Fibroblast of the aortic adventitia (primary cell): Measurements from ENCODE around the gene PRRX1. TPM values are rescaled to one million over a fixed set of nuclear protein-coding genes. Genes with fewer than 3 reads are reported as not detected.
A peak's percentile ranks its signal among the peaks of the same experiment; 100 is the strongest.

Experiments
- DNase-seq: peaks from one replicate; pipeline ENCODE4 v3.0.0-alpha.2; 2010; ENCODE audit warnings: low read depth
- H3K4me3 ChIP-seq: 2 replicates; pipeline ENCODE4 v1.5.1; 2011; ENCODE audit warnings: low read depth, mild to moderate bottlenecking, control low read depth, low read length, moderate library complexity
- CTCF ChIP-seq: IDR thresholded peaks from 2 replicates; pipeline ENCODE4 v1.5.1; 2011; ENCODE audit warnings: mild to moderate bottlenecking, low read length, control low read depth, inconsistent platforms; ENCODE audit not compliant: insufficient read depth
- total RNA-seq: library from RNA; depleted of rRNA; stranded (reverse); fragments of >200 nt; gene quantifications from 2 replicates; pipeline ENCODE4 v1.2.3, GENCODE V29; 2012; ENCODE audit warnings: low replicate concordance

Gene PRRX1
- total RNA-seq = 411 and 679 TPM in 2 replicates

- no peak for DNase-seq
- no peak for TF ChIP-seq CTCF
- H3K4me3 ChIP-seq = peak within 1 kb of the TSS; percentile 96
These were observed at the start of gene PRRX1 for GRCh38 chr1:170664093-170664827. Gene PRRX1, plus strand, starts transcription at chr1:170664131. Its CDS starts 88 bp downstream, at chr1:170664219.

- no peak overlapping the region for H3K4me3 ChIP-seq
- DNase-seq = peak; percentile 27
- TF ChIP-seq CTCF = no peak
These were observed 46.2 kb upstream of the PRRX1 start for GRCh38 chr1:170617591-170618330.

- peak; percentile 33 for DNase-seq
- no peak for TF ChIP-seq CTCF
- H3K4me3 ChIP-seq = no peak overlapping the region
These were observed 45.5 kb upstream of the PRRX1 start for GRCh38 chr1:170618421-170618820.

GRCh38 chr1:170619241-170620028 is 44.5 kb upstream of the PRRX1 start:
- no peak overlapping the region for H3K4me3 ChIP-seq
- DNase-seq = no peak

GRCh38 chr1:170620164-170620563 is 43.8 kb upstream of the PRRX1 start:
- peak; percentile 76 for DNase-seq
- no peak overlapping the region for H3K4me3 ChIP-seq
- no peak for TF ChIP-seq CTCF

More at GRCh38 chr1:170619241-170620028, 44.5 kb upstream of the PRRX1 start:
- TF ChIP-seq CTCF = no peak

GRCh38 chr1:170623171-170623570 is 40.8 kb upstream of the PRRX1 start:
- no peak for TF ChIP-seq CTCF
- peak; percentile 89 for DNase-seq
- no peak overlapping the region for H3K4me3 ChIP-seq
